EL (cell line): Measurements from ENCODE around the gene NUP54.
A peak's percentile ranks its signal among the peaks of the same experiment; 100 is the strongest.

Experiments
- DNase-seq: peaks from one replicate; pipeline ENCODE4 v3.0.0-alpha.2; 2016

NUP54 gene

GRCh38 chr4:76141241-76141640, 7.0 kb downstream of the NUP54 start:
- DNase-seq = no peak

- no peak for DNase-seq
These were observed 20.4 kb downstream of the NUP54 start for GRCh38 chr4:76127754-76128153.

GRCh38 chr4:76125816-76126215, 22.4 kb downstream of the NUP54 start:
- DNase-seq = no peak

DNA sequence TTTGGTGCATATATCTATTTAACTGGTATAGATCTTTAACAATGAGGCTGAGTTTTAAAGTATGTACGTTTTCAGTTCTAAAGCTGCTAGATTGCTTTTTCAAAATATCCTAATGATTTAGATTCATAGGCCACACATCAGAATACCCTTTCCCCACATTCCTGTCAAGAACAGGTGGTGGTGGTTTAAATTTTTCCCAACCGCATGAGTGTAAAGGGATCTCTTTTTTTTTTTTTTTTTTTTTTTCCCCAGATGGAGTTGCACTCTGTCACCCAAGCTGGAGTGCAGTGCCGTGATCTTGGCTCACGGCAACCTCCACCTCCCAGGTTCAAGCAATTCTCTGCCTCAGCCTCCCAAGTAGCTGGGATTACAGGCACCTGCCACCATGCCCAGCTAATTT, 28.0 kb downstream of the NUP54 start:
- DNase-seq = no peak

- DNase-seq = no peak
These were observed 30.7 kb downstream of the NUP54 start for GRCh38 chr4:76117536-76117935.

- DNase-seq = no peak
These were observed 31.4 kb downstream of the NUP54 start for GRCh38 chr4:76116821-76117220.

GRCh38 chr4:76108467-76109181, 39.6 kb downstream of the NUP54 start:
- DNase-seq = peak; percentile 23

DNA sequence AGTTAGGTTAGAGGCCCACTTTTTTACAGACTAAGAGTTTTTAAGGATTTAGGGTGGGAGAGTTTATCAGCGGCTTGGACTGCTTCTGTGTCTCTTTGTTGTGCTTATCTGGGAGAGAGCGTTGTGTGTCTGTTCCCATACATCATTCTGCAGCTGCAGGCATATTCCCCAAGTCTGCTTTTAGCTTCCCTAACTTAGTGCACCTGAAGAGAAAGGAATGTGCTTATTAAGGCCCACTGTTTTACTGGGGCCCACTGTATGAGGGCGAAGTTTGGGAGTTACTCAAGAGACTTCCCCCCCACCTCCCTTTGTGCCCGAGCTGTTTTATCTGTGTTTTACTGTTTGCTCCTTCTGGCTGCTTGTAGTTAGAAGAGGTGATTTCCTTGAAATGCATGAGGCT, 41.8 kb downstream of the NUP54 start:
- DNase-seq = no peak

- no peak for DNase-seq
These were observed 42.5 kb downstream of the NUP54 start for GRCh38 chr4:76105652-76106051.

DNA sequence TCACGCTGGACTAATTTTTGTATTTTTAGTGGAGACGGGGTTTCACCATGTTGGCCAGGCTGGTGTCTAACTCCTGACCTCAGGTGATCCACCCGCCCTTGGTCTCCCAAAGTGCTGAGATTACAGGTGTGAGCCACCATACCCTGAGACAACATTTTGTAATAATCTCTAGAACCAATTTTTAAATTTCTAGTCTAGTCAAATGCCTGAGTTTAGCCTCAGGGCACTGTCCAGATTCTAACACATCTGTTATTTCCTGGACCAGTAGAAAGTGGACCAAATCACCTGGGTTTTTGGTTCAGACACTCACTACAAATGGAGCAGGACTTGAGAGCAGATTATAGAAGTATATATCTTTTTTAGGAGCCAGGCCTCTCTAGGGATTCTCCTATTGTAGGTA, 52.1 kb downstream of the NUP54 start:
- DNase-seq = no peak

- DNase-seq = no peak
These were observed 52.6 kb downstream of the NUP54 start for GRCh38 chr4:76095568-76095967.

- DNase-seq = no peak
These were observed 57.1 kb downstream of the NUP54 start for GRCh38 chr4:76091052-76091451.

DNA sequence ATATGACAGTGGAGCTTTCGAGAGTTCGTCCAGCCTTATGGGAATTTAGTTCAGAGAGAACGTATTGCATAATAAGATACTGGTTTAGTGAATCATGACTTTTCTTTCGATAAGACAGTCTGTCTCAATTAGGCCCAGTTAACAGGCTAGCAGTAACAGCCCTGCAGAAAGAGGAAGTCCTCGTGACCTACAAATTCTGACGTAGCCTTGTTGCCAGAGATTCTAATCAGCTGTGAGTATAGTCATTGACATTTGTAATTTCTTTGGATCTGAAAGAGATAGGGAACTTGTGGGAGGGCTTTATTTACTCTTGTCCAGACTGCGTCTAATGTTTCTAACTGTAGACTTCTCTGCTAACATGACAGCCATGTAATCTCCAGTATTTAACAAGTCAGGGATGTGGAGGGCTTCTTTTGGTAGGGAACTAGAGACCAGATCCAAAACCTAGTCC, 57.9 kb downstream of the NUP54 start:
- DNase-seq = peak; percentile 92

- DNase-seq = no peak
These were observed 59.5 kb downstream of the NUP54 start for GRCh38 chr4:76088719-76089118.

DNA sequence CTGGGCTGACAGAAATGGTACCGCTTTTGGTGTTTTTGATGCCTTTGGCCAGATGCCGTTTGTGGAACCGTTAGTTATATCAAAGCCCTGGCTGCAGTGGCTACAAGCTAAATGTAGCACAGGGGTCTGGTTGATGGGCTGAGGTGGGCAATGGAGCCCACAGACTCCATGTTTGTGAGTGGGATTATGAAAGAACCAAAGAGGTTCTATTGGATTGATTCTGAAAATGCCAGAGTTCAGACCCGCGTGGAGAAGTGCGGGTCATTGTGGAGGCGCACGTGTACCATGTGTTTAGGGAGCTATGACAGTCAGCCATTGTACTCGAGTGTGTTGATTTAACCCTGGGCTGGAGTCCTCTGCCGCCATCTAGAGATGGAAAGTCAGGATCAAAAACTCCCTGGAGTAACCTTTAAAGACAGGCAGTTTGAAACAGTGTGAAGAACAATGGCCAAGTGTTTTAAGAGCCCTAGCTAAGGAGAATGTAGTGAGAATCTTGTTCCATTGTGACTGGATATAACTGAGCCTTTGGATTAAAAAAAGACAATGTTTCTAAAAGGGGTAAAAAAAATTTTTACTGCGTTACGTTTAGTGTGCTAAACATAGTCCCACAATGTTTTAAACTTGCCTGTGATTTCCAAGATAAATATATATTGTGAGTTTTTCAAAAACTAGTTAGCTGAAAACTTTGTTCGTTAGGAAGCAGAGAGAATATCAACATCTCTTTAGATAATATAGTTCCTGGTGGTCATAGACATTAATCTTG, 61.0 kb downstream of the NUP54 start:
- DNase-seq = peak; percentile 60

DNA sequence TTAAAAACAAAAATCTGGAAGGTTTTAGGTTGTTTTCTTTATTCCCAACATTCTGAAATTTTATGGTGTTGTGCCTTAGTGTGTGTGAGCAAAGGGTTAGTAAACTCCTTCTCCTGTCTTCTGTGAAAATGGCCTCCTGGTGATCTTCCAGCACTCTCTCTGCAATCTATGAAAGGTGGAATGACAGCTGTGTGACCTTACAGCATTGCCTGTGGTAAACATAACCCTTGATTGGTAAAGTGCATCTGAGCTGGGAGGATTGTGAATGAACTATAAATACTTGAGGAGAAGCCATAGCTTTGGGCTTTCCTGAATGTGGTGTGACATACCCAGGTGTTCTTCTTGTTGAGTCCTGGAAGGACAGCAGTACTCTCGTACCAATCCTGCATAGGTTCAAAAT, 63.7 kb downstream of the NUP54 start:
- no peak for DNase-seq

DNA sequence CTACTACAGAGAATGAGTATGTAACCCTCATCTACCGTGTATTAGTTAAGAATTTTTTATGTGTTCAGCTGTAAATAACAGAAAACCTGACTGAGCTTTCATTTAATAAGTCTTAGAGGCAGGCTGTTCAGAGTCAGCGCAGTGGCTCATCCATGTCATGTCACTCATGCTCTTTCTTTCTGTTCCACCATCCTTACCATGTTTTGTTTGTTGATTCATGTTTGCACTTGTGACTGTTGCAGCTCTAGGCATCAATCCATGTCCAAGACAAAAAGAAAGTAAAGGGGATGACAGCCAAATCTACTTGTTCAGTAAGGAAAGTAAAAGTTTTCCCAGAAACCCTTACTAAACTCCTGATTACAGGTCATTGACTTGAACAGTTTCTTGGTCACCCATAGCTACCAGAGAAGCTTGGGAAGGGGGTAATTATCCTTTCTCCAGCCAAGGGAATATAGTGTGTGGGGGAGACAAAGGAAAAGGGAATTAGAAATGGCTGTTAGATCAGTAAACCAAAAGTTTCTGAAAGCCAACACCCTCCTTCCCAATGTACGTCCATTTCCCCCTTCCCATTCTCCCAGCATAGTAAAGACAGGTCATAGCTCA, 64.7 kb downstream of the NUP54 start:
- DNase-seq = no peak

DNA sequence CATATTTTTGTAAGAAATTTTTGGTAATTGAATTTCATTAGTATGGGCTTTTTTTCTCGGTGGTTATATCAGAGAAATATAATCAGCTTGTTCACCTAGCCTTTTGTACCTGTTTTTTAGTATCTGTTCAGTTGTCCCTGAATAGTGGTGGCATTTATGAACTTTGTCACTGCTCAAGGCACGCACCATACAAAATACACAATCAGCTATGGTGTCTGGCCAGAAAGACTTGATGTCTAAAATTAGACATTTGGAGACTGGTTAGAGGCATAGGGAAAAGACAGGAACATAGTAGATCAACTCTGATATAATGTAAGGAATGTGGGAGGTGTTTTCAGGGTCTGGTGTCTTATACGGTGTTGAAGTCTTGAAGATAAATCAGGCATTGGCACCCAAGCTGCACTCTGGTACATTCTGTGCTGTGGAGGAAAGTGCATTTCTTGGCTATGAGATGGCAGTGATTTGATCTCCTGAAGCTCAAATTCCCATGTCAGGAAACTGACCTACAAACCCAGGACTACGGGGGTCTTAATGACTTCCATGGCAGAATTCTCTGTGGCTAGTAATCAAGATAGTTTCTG, 70.1 kb downstream of the NUP54 start:
- no peak for DNase-seq

GRCh38 chr4:76074993-76075600, 73.1 kb downstream of the NUP54 start:
- DNase-seq = no peak

GRCh38 chr4:76074468-76074867, 73.7 kb downstream of the NUP54 start, which contains the start of gene ART3:
Gene ART3 (plus strand): TSS chr4:76074709. CDS start chr4:76075890, 1,181 bp downstream.
- DNase-seq = no peak

- no peak for DNase-seq
These were observed 75.4 kb downstream of the NUP54 start for GRCh38 chr4:76072760-76073159.

GRCh38 chr4:76067652-76068286, 80.4 kb downstream of the NUP54 start:
- DNase-seq = peak; percentile 69

GRCh38 chr4:76066546-76066945, 81.7 kb downstream of the NUP54 start:
- no peak for DNase-seq
